Measurements from ENCODE around the gene SNTG2. TPM values are rescaled to one million over a fixed set of nuclear protein-coding genes. Genes with fewer than 3 reads are reported as not detected.

SNTG2 gene
- total RNA-seq, 4 donors from 2014 or later: 9.0 to 44.6 (median 30.8) TPM

DNA sequence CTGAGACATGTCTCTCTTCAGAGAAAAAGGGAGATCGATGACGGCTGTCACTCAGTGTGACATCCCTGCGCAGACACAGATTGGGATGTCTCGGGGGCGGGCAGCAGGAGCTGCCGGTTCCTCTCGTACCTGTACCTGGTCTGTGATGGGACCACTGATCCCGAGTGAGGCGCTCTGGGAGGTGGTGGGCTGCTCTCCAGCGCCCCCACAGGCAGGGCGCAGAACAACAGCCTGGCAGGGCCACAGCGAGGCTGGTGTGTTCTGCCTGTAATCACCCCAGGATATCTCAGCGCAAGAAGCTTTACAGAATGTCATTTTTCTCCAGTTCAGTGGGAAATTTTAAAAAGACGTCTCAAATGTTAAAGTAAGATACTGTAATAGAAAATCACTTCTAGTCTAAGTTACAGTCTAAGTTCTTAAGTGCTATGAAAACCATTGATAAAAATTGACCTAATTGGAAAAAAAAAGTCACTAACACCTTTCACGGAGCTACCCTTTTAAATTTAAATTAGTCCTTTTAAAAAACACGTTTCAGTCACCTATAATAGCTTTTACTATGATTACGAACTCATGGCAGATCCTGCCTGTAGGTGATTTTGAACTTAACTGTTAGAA lies 189.8 kb downstream of the SNTG2 start:
- TF ChIP-seq, protein P1, sequence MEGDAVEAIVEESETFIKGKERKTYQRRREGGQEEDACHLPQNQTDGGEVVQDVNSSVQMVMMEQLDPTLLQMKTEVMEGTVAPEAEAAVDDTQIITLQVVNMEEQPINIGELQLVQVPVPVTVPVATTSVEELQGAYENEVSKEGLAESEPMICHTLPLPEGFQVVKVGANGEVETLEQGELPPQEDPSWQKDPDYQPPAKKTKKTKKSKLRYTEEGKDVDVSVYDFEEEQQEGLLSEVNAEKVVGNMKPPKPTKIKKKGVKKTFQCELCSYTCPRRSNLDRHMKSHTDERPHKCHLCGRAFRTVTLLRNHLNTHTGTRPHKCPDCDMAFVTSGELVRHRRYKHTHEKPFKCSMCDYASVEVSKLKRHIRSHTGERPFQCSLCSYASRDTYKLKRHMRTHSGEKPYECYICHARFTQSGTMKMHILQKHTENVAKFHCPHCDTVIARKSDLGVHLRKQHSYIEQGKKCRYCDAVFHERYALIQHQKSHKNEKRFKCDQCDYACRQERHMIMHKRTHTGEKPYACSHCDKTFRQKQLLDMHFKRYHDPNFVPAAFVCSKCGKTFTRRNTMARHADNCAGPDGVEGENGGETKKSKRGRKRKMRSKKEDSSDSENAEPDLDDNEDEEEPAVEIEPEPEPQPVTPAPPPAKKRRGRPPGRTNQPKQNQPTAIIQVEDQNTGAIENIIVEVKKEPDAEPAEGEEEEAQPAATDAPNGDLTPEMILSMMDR (IDR thresholded peaks at IDR 0.05): peak; percentile 37 to 70 (median 66)
- TF ChIP-seq EP300 (IDR thresholded peaks at IDR 0.05) (no peak), POLR2A (IDR thresholded peaks at IDR 0.05) (no peak)
- Histone ChIP-seq H3K9me3 (no peaks in the 10 kb centered on the region), H3K27ac (peak overlapping the region in 1 of 4 donors; percentile 61), H3K27me3 (no peaks in the 10 kb centered on the region), H3K36me3 (no peaks in the 10 kb centered on the region), H3K4me3 (no peak overlapping the region), H3K4me1 (peaks cover 0 to 4% (median 0%) of the 10 kb centered on the region in 4 donors)
- no peak for DNase-seq (ENCODE audit: low spot score in 2 of 2)
- 39 to 48% methylated on average over 17 of the region's 17 CpGs for whole genome bisulfite sequencing, 2 donors

DNA sequence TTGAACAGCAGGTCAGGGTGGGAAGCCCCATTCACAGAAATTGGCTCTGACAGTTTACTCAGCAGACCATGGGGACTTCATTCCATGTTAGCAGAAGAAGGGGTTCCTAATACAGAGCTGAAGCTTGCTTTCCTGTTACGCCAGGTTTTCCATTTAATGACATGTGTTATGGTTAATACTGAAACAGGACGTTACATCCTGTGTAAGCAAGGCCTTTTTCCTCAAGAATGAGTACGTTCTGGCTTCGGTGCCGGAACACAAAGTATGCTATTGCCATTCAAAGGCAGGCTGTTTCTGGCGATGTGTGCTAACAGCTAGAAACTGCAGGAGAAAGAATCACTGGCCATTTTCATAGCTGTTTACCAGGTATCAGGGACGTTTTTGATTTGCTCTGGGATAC lies 190.4 kb downstream of the SNTG2 start:
- H3K27ac ChIP-seq: peak overlapping the region in 1 of 4 donors; percentile 61
- no peak overlapping the region for H3K4me3 ChIP-seq
- 71 to 75% methylated on average over 7 of the region's 7 CpGs for WGBS, 2 donors
- peaks cover 0 to 4% (median 0%) of the 10 kb centered on the region in 4 donors for H3K4me1 ChIP-seq
- H3K36me3 ChIP-seq: no peaks in the 10 kb centered on the region
- H3K9me3 ChIP-seq: no peaks in the 10 kb centered on the region
- TF ChIP-seq POLR2A (IDR thresholded peaks at IDR 0.05): no peak
- peak in 1 of 2 donors; percentile 60 for TF ChIP-seq EP300 (IDR thresholded peaks at IDR 0.05)
- no peaks in the 10 kb centered on the region for H3K27me3 ChIP-seq
- DNase-seq (ENCODE audit: low spot score in 2 of 2): no peak

- Histone ChIP-seq H3K27me3 (no peaks in the 10 kb centered on the region), H3K4me1 (peaks cover 0 to 4% (median 0%) of the 10 kb centered on the region in 4 donors), H3K9me3 (no peaks in the 10 kb centered on the region), H3K27ac (no peak overlapping the region), H3K4me3 (no peak overlapping the region), H3K36me3 (no peaks in the 10 kb centered on the region)
- 92 to 94% methylated on average over 1 of the region's 1 CpG for WGBS, 2 donors
- no peak for DNase-seq (ENCODE audit: low spot score in 2 of 2)
- TF ChIP-seq, protein P1 (IDR thresholded peaks at IDR 0.05): no peak
- TF ChIP-seq POLR2A (IDR thresholded peaks at IDR 0.05) (no peak), EP300 (IDR thresholded peaks at IDR 0.05) (no peak)
Observed at GRCh38 chr2:1143129-1143528, 192.5 kb downstream of the SNTG2 start.

DNA sequence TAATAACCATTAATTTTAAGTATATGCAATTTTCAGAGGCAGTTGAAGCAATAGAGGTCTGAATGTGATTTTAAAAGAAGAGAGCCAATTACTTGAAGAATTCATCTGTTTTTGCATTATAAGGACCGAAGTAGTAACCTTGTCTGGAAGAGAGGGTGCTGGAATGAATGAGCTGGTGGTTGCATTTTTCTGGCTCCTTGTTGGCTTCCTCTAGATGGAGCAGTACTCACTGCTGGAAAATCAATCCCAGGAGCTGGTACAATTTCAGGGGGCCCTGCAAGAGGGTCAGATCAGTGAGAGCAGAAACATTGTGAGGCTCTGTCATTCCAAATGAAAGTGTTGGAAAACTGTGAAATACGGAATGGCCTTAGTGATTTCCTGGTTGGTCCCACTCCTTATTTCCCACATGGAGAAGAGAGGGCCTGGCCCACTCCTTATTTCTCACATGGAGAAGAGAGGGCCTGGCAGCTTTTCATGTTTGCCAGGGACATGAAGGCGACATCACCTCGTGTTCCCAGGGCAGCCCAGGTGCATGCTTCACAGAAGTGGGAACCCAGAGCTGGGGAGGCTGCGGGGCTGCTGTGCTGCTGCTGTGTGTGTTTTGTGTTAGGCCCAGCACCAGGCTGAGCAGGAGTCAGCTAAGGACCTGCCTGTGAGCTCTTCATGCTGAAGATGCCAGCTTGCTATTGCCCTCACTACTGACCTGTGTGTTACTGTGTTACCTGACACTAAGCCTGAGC lies 197.4 kb downstream of the SNTG2 start:
- Histone ChIP-seq H3K9me3 (no peaks in the 10 kb centered on the region), H3K4me1 (peaks cover 0 to under 1% (median 0%) of the 10 kb centered on the region in 4 donors), H3K4me3 (no peak overlapping the region), H3K27ac (no peak overlapping the region), H3K27me3 (no peaks in the 10 kb centered on the region), H3K36me3 (no peaks in the 10 kb centered on the region)
- DNase-seq (ENCODE audit: low spot score in 2 of 2): no peak
- TF ChIP-seq EP300 (IDR thresholded peaks at IDR 0.05): no peak
- TF ChIP-seq, protein P1 (IDR thresholded peaks at IDR 0.05): no peak
- TF ChIP-seq POLR2A (IDR thresholded peaks at IDR 0.05): no peak
- 46 to 53% methylated on average over 5 of the region's 5 CpGs for WGBS, 2 donors

DNA sequence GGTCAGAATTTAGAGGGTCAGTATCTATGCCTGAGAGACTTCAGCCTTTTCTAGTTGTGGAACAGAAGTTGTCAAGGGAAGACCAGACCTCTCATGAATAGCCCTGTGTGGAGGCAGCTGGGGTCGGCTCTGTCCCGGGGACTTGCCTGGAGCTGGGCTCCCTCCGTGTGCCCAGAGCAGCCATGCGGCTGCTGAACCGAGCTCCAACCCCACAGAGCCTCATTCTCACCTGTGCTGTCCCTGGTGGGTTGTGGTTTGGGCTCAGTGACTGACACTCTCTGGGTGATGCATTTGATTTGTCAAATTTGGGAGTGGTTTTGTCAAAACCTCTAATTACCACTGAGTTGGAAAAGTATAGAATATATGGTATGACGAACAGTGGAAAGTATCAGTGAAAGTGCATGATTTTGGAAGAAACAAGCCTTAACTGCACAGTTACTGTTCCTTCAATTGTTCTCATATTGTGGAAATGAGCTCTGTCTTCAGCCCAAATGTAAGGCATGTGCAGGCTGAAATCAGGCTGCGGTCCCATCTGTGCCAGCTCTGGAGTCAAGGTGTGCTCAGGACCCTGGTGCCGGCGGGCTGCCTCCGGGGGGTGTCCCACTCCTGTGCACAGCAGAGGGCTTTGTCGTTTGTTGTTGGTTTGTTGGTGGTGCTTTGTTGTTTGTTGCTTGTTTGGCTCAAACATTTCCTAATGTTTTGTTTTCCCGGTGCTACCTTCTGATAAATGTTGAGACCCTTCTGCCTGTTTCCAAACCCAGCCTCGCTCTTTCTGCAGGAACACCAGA lies 200.3 kb downstream of the SNTG2 start:
- Histone ChIP-seq H3K27ac (no peak overlapping the region), H3K36me3 (no peaks in the 10 kb centered on the region), H3K9me3 (no peaks in the 10 kb centered on the region), H3K4me3 (no peak overlapping the region), H3K4me1 (peaks cover 0 to 10% (median 0%) of the 10 kb centered on the region in 4 donors), H3K27me3 (no peaks in the 10 kb centered on the region)
- TF ChIP-seq, protein P1 (IDR thresholded peaks at IDR 0.05): no peak
- TF ChIP-seq POLR2A (IDR thresholded peaks at IDR 0.05): no peak
- no peak for TF ChIP-seq EP300 (IDR thresholded peaks at IDR 0.05)
- WGBS, 2 donors: 68 to 73% methylated on average over 11 to 13 of the region's 13 CpGs
- DNase-seq (ENCODE audit: low spot score in 2 of 2): no peak

Measured in tibial nerve (tissue), 4 donors.